K562 (cell line): ENCODE data around the gene RFT1. TPM values are rescaled to one million over a fixed set of nuclear protein-coding genes. Genes with fewer than 3 reads are reported as not detected.

Source experiments
- ATAC-seq: fragments of 200-7000 bp; cut with Tn5 transposase; 3 replicates; pipeline ENCODE4 v1.9.1; 2020; ENCODE audit warnings: moderate library complexity
- BruUV-seq: library from RNA; stranded (reverse); fragments of 400-500 nt; replicated peaks from 2 replicates; lab custom pipeline; 2021; lab: Mats Ljungman, UMichigan
- CTCF ChIA-PET: fragments of 300-600 bp; formaldehyde crosslinking; extraction: SDS; loops from one replicate; lab custom pipeline; 2021; ENCODE audit warnings: low intra/inter-chr PET ratio; lab: Yijun Ruan, JAX
- POLR2A ChIA-PET: fragments of 300-600, 350-650 bp; sonication (Branson Sonifier 250); formaldehyde crosslinking; extraction: SDS; loops from one replicate; lab custom pipeline; 2021; ENCODE audit warnings: antibody characterized with exemption, inconsistent platforms; lab: Yijun Ruan, JAX
- DNase-seq, 4 experiments: peaks; one replicate each; pipeline versions ENCODE4 v3.0.0 to v3.0.0-alpha.2; 2011 to 2018; ENCODE audit warnings: low spot score in 3 of 4, mixed read lengths in 3 of 4; ENCODE audit errors: extremely low read depth in 1 of 4
- FAIRE-seq: peaks from 2 replicates; lab custom pipeline; 2011; peaks lifted over from hg19 to GRCh38; lab: Jason Lieb, UNC
- H2AFZ ChIP-seq: 2 replicates; pipeline ENCODE4 v1.6.0; 2011; ENCODE audit warnings: low read depth, low read length, control low read depth, inconsistent platforms
- H3K27ac ChIP-seq: fragments of 200-600 bp; 3 replicates; pipeline ENCODE4 v1.8.0; 2011; ENCODE audit warnings: low read depth, mild to moderate bottlenecking, control low read depth, inconsistent platforms, low read length, moderate library complexity, mixed read lengths; ENCODE audit errors: extremely low read depth
- H3K27me3 ChIP-seq, 2 experiments: fragments of 300-600 bp in 1 of 2; 2 replicates in 1 of 2; 3 replicates in 1 of 2; pipeline versions ENCODE4 v1.6.0 to v1.8.0; 2011; ENCODE audit warnings: inconsistent platforms in 2 of 2, low read length in 2 of 2, mild to moderate bottlenecking in 1 of 2, mixed read lengths in 1 of 2, moderate library complexity in 1 of 2; ENCODE audit not compliant: control insufficient read depth in 2 of 2, insufficient read depth in 2 of 2
- H3K36me3 ChIP-seq: fragments of 300-600 bp; 3 replicates; pipeline ENCODE4 v1.8.0; 2011; ENCODE audit warnings: mild to moderate bottlenecking, low read length, inconsistent platforms; ENCODE audit not compliant: control insufficient read depth, insufficient read depth
- H3K4me1 ChIP-seq, 2 experiments: fragments of 200-600 bp in 1 of 2; replicated peaks in 1 of 2; 2 replicates in 1 of 2; 3 replicates in 1 of 2; pipeline versions ENCODE4 v1.5.1 to v1.8.0; 2011; ENCODE audit warnings: inconsistent platforms in 2 of 2, low read length in 2 of 2, mild to moderate bottlenecking in 1 of 2, mixed read lengths in 1 of 2, moderate library complexity in 1 of 2; ENCODE audit not compliant: control insufficient read depth in 2 of 2, insufficient read depth in 2 of 2
- H3K4me2 ChIP-seq: 2 replicates; pipeline ENCODE4 v1.6.1; 2011; ENCODE audit warnings: low read length, control low read depth, inconsistent platforms, mixed read lengths; ENCODE audit not compliant: insufficient read depth
- H3K4me3 ChIP-seq: fragments of 200-600 bp; sonication (generic), shearing (Covaris generic); 2 replicates; pipeline ENCODE4 v1.5.1; 2016; ENCODE audit warnings: control low read depth, inconsistent platforms
- H3K79me2 ChIP-seq: fragments of 200-600 bp; 3 replicates; pipeline ENCODE4 v1.8.0; 2011; ENCODE audit warnings: low read length, inconsistent platforms; ENCODE audit not compliant: control insufficient read depth, insufficient read depth
- H3K9ac ChIP-seq, 2 experiments: 2 replicates each; pipeline versions ENCODE4 v1.6.0 to v1.6.1; 2011; ENCODE audit warnings: low read depth in 2 of 2, low read length in 2 of 2, control low read depth in 1 of 2, inconsistent platforms in 1 of 2, mild to moderate bottlenecking in 1 of 2, mixed read lengths in 1 of 2; ENCODE audit not compliant: insufficient read depth in 1 of 2
- H3K9me1 ChIP-seq: one replicate; pipeline ENCODE4 v1.6.0; 2011; ENCODE audit warnings: inconsistent platforms, mild to moderate bottlenecking, low read length, moderate library complexity; ENCODE audit not compliant: control insufficient read depth, insufficient read depth
- H3K9me3 ChIP-seq: replicated peaks from 2 replicates; pipeline ENCODE4 v1.5.1; 2011; ENCODE audit warnings: low read depth, low read length, inconsistent platforms; ENCODE audit not compliant: control insufficient read depth, insufficient read depth
- H4K20me1 ChIP-seq: replicated peaks from 2 replicates; pipeline ENCODE4 v1.6.1; 2011; ENCODE audit warnings: low read length, inconsistent platforms, mixed read lengths; ENCODE audit not compliant: control insufficient read depth, insufficient read depth
- CAMTA2 ChIP-seq: fragments of 250-450 bp; sonication (Bioruptor Pico); conservative IDR thresholded peaks from 2 replicates; pipeline ENCODE4 v1.5.1; 2022
- CSDE1 ChIP-seq, 2 experiments: fragments of 450-650 bp; IDR thresholded peaks; 2 replicates each; pipeline ENCODE4 v1.6.1; 2016; ENCODE audit warnings: mild to moderate bottlenecking in 1 of 2
- CXXC5 ChIP-seq: fragments of 250-450 bp; sonication (Bioruptor Pico); IDR thresholded peaks from 2 replicates; pipeline ENCODE4 v1.8.0; 2022; ENCODE audit warnings: inconsistent platforms, mild to moderate bottlenecking, moderate library complexity
- FOSL1 ChIP-seq: fragments of 200-800 bp; sonication (Bioruptor generic); conservative IDR thresholded peaks from 2 replicates; pipeline ENCODE4 v1.6.1; 2016; ENCODE audit warnings: missing genetic modification characterization, missing compliant biosample characterization
- HDAC3 ChIP-seq: fragments of 450-650 bp; IDR thresholded peaks from 2 replicates; pipeline ENCODE4 v1.6.1; 2018; ENCODE audit warnings: borderline replicate concordance, mild to moderate bottlenecking, moderate library complexity; ENCODE audit not compliant: partially characterized antibody
- KAT8 ChIP-seq: fragments of 450-650 bp; IDR thresholded peaks from 2 replicates; pipeline ENCODE4 v1.6.1; 2016; ENCODE audit warnings: low read depth, mild to moderate bottlenecking
- MTF1 ChIP-seq: fragments of 250-450 bp; sonication (Bioruptor Pico); IDR thresholded peaks from 2 replicates; pipeline ENCODE4 v1.9.0; 2021; ENCODE audit warnings: moderate library complexity, mild to moderate bottlenecking, inconsistent platforms, borderline replicate concordance
- NONO ChIP-seq, 2 experiments: fragments of 200-400 bp in 1 of 2; fragments of 450-650 bp in 1 of 2; formaldehyde crosslinking in 1 of 2; IDR thresholded peaks; 2 replicates each; pipeline ENCODE4 v1.6.1; 2017; ENCODE audit warnings: low read depth in 2 of 2, mild to moderate bottlenecking in 2 of 2, moderate library complexity in 2 of 2, low read length in 1 of 2
- NR2F6 ChIP-seq: fragments of 450-650 bp; formaldehyde crosslinking; IDR thresholded peaks from 2 replicates; pipeline ENCODE4 v1.4.0; 2020; ENCODE audit warnings: mild to moderate bottlenecking
- PHF8 ChIP-seq: fragments of 200-600 bp; sonication (generic); IDR thresholded peaks from 2 replicates; pipeline ENCODE4 v1.6.1; 2012; ENCODE audit warnings: mixed run types, mild to moderate bottlenecking, inconsistent platforms, low read length, moderate library complexity, borderline replicate concordance
- PRDM10 ChIP-seq: fragments of 450-650 bp; IDR thresholded peaks from 2 replicates; pipeline ENCODE4 v1.6.1; 2018; ENCODE audit not compliant: partially characterized antibody
- PTBP1 ChIP-seq: fragments of 200-400 bp; formaldehyde crosslinking; IDR thresholded peaks from 2 replicates; pipeline ENCODE4 v1.6.1; 2017; ENCODE audit warnings: low read depth, low read length
- RB1 ChIP-seq: fragments of 450-650 bp; IDR thresholded peaks from 2 replicates; pipeline ENCODE4 v1.6.1; 2017; ENCODE audit warnings: low read depth, mild to moderate bottlenecking
- RBBP5 ChIP-seq: fragments of 200-600 bp; sonication (generic); IDR thresholded peaks from 2 replicates; pipeline ENCODE4 v1.6.1; 2012; ENCODE audit warnings: borderline replicate concordance, mild to moderate bottlenecking, low read length, control low read depth, inconsistent platforms; ENCODE audit not compliant: insufficient read depth, poor library complexity, severe bottlenecking
- SRSF1 ChIP-seq: fragments of 200-400 bp; formaldehyde crosslinking; IDR thresholded peaks from 2 replicates; pipeline ENCODE4 v1.6.1; 2017; ENCODE audit warnings: mild to moderate bottlenecking, low read depth, low read length, moderate library complexity
- USF1 ChIP-seq: sonication (generic); formaldehyde crosslinking; IDR thresholded peaks from 2 replicates; pipeline ENCODE4 v1.9.0; 2022; ENCODE audit warnings: mild to moderate bottlenecking, missing genetic modification reagents
- ZNF12 ChIP-seq: sonication (generic); formaldehyde crosslinking; IDR thresholded peaks from 2 replicates; pipeline ENCODE4 v1.4.0; 2020; ENCODE audit warnings: mild to moderate bottlenecking, missing genetic modification reagents
- ZNF23 ChIP-seq: fragments of 250-450 bp; sonication (Bioruptor Pico); IDR thresholded peaks from 2 replicates; pipeline ENCODE4 v1.4.0; 2020; ENCODE audit warnings: mild to moderate bottlenecking
- WGBS: fragments of 100-300 bp; shearing (Covaris generic); methylation state at CpG from one replicate; pipeline ENCODE4 v1.1.6; 2016; ENCODE audit warnings: low coverage, mixed read lengths; ENCODE audit not compliant: insufficient coverage; ENCODE audit errors: missing lambda C conversion rate; 5-methylcytosine and 5-hydroxymethylcytosine counted together
- in situ Hi-C: fragments of 300-500 bp; cut with MboI; formaldehyde crosslinking; loops from 4 replicates; pipeline ENCODE4 v1.15.0; 2018; ENCODE audit warnings: inconsistent platforms, mixed read lengths
- intact Hi-C: fragments of 100-400 bp; cut with micrococcal nuclease; formaldehyde crosslinking; loops from 2 replicates; pipeline ENCODE4 v1.14.2; 2022
- polyA plus RNA-seq, 8 experiments: library from polyadenylated mRNA; depleted of rRNA in 4 of 8; stranded (reverse) in 5 of 8; unstranded in 3 of 8; fragments of >200 nt; fragmentation: Nextera tagmentation in 2 of 8; fragmentation: Illumina TruSeq in 1 of 8; extraction: Ambion mirVana in 2 of 8; extraction: Trizol in 1 of 8; gene quantifications; 2 replicates each; pipeline versions ENCODE4 v1.2.1 to v1.2.3, GENCODE V29; 2011 to 2014; ENCODE audit warnings: inconsistent platforms in 1 of 8, missing spikeins in 1 of 8
- total RNA-seq, 7 experiments: library from RNA; depleted of rRNA in 6 of 7; stranded (reverse); fragments of >200 nt in 6 of 7; fragmentation: Illumina TruSeq in 2 of 7; extraction: Trizol in 2 of 7; gene quantifications; 2 replicates each; pipeline versions ENCODE4 v1.2.1 to v1.2.3, GENCODE V29; 2011 to 2021; ENCODE audit warnings: low replicate concordance in 1 of 7

Gene RFT1
- total and polyA plus RNA-seq, 9 of the 15 experiments (the other 6 are each of a cell fraction or from before 2014, with no cell fraction given): 4.4 to 23.8 (median 8.9) TPM

GRCh38 chr3:53044711-53045517 lies 85.3 kb downstream of the RFT1 start:
- in situ Hi-C loops: no loop called here
- Histone ChIP-seq H3K79me2 (peaks cover 7% of the 10 kb centered on the region; the same call in 2 of the 3 replicates), H3K4me3 (peak overlapping the region; percentile 81), H3K27ac (peak overlapping the region; percentile 67), H3K9ac (peak overlapping the region; percentile 27 to 87; a peak in 3 of 4 replicates), H4K20me1 (no peaks in the 10 kb centered on the region), H3K36me3 (no peaks in the 10 kb centered on the region), H3K4me1 (peaks cover 5 to 17% of the 10 kb centered on the region in 2 experiments; a peak in 4 of 5 replicates), H3K9me3 (no peaks in the 10 kb centered on the region), H3K9me1 (no peaks in the 10 kb centered on the region), H3K27me3 (no peaks in the 10 kb centered on the region), H2AFZ (peak overlapping the region; percentile 62), H3K4me2 (peak overlapping the region; percentile 72)
- ChIA-PET CTCF (no interaction called here), POLR2A (interaction anchor here (1.4 kb wide), 1 partner anchor 19 kb away, joined by 6 read pairs; no protein-coding TSS in a partner anchor)
- peak; percentile 82 for FAIRE-seq
- BruUV-seq: no TSS peak
- DNase-seq: peak; percentile 68 to 80 (median 78)
- intact Hi-C loops: no loop called here
- peak; percentile 63 for ATAC-seq
- under 1% methylated on average over 52 of the region's 101 CpGs for WGBS
- TF ChIP-seq PHF8: peak; percentile 4; the same call in 1 of the 2 replicates
- no peak for TF ChIP-seq PTBP1
- peak in 1 of 2 experiments; percentile 25; a peak in 1 of 4 replicates for TF ChIP-seq NONO (IDR thresholded peaks at IDR 0.05; ENCODE audit: low read depth in 2 of 2, low read length in 1 of 2)
- peak; percentile 90 for TF ChIP-seq PRDM10
- no peak for TF ChIP-seq SRSF1
- no peak for TF ChIP-seq ZNF23 (CRISPR knock-in tag)
- TF ChIP-seq RBBP5: peak; percentile 77
- TF ChIP-seq FOSL1 (tag): no peak
- TF ChIP-seq MTF1 (CRISPR knock-in tag): no peak
- 0 out of 2 replicates have a peak, but pooled peaks have one; percentile 29 for TF ChIP-seq USF1 (CRISPR knock-in tag)
- peak; percentile 32; the same call in 1 of the 2 replicates for TF ChIP-seq RB1
- 0 out of 2 replicates have a peak, but pooled peaks have one; percentile 35 for TF ChIP-seq ZNF12
- TF ChIP-seq NR2F6 (CRISPR knock-in tag): no peak
- TF ChIP-seq HDAC3: no peak
- TF ChIP-seq CXXC5 (CRISPR knock-in tag): 0 out of 2 replicates have a peak, but pooled peaks have one; percentile 26
- no peak for TF ChIP-seq CAMTA2
- no peak for TF ChIP-seq CSDE1 (IDR thresholded peaks at IDR 0.05)
- TF ChIP-seq KAT8: no peak
